ENCODE measurements around the gene POLR2L. TPM values are rescaled to one million over a fixed set of nuclear protein-coding genes. Genes with fewer than 3 reads are reported as not detected.

Gene POLR2L
- total RNA-seq, 1 experiment from 2014 or later, result 139 TPM

GRCh38 chr11:858053-858761 is 15.9 kb upstream of the POLR2L start:
- in situ Hi-C loops (cut with HindIII; ENCODE audit: low sequenced_read_pairs), result no loop called here
- DNase-seq (ENCODE audit: low spot score), result no peak

DNA sequence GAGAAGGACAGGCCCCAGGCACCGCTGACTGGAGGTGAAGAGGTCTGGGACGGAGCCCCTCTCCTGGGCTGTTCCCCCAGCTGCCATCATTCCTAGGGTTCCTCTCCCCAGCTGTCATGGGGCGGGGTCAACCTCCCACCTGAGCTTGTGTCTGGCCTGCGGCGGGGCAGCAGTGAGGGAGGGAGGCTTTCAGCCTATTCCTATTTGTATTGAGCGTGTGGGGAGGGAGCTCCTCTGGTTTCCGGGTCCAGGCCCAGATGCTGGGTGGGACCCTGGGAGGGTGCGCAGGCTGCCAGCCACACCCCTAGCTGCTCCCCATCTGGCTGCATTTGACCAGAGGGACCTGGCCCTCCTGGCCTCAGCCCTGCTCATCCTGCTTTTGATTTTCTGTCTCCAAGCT is 14.1 kb upstream of the POLR2L start:
- in situ Hi-C loops (cut with HindIII; ENCODE audit: low sequenced_read_pairs), result no loop called here
- DNase-seq (ENCODE audit: low spot score), result no peak

GRCh38 chr11:855796-856195 is 13.5 kb upstream of the POLR2L start:
- no peak for DNase-seq (ENCODE audit: low spot score)

GRCh38 chr11:855330-855674 is 13.0 kb upstream of the POLR2L start:
- DNase-seq (ENCODE audit: low spot score), result no peak
- in situ Hi-C loops (cut with HindIII; ENCODE audit: low sequenced_read_pairs), result no loop called here

More at GRCh38 chr11:855796-856195, 13.5 kb upstream of the POLR2L start:
- in situ Hi-C loops (cut with HindIII; ENCODE audit: low sequenced_read_pairs), result no loop called here

DNA sequence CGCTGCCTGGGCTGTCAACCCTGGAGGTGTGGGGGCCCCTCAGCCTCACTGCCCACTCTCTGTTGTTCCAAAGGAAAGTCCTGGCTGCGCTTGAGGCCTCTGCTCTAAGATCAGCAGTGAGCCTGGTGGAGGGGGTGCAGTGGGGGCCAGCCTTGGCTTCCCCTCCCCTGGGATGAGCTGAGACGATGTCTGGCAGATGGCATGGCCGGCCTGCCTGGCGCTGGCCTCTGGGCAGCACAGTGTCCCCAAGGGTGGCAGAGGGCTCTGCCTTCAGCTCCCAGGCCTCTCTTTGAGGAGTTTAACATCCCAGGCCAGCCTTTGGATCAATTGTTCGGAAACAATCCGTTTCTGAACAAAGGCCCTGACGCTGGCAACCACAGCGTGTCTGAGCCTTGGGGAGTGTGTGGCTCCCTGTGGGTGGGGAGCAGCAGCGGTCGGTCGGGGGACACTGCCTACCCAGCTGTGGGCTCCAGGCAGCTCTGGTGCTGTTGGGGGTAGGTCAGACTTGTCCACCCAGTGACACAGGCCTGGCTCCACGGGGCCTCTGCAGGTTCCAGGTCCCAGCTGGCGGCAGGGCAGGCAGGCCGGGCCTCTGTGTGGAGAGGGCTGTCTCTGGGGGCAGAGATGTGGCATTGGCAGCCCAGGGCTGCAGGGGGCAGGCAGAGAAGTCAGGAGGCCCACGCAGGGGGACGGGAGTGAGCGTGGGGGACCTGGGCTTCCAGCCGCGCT is 12.4 kb upstream of the POLR2L start:
- in situ Hi-C loops (cut with HindIII; ENCODE audit: low sequenced_read_pairs), result no loop called here
- no peak for DNase-seq (ENCODE audit: low spot score)

- DNase-seq (ENCODE audit: low spot score), result no peak
- in situ Hi-C loops (cut with HindIII; ENCODE audit: low sequenced_read_pairs), result no loop called here
These were observed 11.5 kb upstream of the POLR2L start for GRCh38 chr11:853682-854448.

DNA sequence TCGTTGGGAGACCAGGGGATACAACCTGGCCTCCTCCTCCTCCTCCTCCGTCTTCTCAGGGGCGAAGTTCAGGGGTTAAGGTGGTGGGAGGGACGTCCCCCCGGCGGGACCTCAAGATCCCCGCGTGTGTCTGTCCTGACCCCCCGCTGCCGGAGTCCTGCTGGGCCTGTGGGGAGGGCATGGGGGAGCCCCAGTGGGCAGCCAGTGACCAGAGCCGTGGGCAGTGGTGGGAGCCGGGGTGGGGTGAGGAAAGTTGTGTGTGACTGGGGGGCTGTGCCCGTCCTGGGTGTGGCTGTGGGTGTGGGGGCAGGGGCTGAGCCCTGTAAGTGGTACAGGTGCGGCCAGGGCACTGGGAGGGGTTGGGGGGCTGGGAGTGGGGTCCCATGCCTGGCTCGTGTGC is 10.4 kb upstream of the POLR2L start:
- in situ Hi-C loops (cut with HindIII; ENCODE audit: low sequenced_read_pairs), result no loop called here
- no peak for DNase-seq (ENCODE audit: low spot score)

GRCh38 chr11:850775-851763 is 8.7 kb upstream of the POLR2L start:
- DNase-seq (ENCODE audit: low spot score), result peak; percentile 44
- in situ Hi-C loops (cut with HindIII; ENCODE audit: low sequenced_read_pairs), result no loop called here

- DNase-seq (ENCODE audit: low spot score), result no peak
- in situ Hi-C loops (cut with HindIII; ENCODE audit: low sequenced_read_pairs), result no loop called here
These were observed 7.8 kb upstream of the POLR2L start for GRCh38 chr11:849951-850774.

- in situ Hi-C loops (cut with HindIII; ENCODE audit: low sequenced_read_pairs), result no loop called here
- DNase-seq (ENCODE audit: low spot score), result no peak
These were observed 6.9 kb upstream of the POLR2L start for GRCh38 chr11:849104-849824.

- in situ Hi-C loops (cut with HindIII; ENCODE audit: low sequenced_read_pairs), result no loop called here
- DNase-seq (ENCODE audit: low spot score), result peak; percentile 64
These were observed 6.1 kb upstream of the POLR2L start for GRCh38 chr11:848380-848931.

DNA sequence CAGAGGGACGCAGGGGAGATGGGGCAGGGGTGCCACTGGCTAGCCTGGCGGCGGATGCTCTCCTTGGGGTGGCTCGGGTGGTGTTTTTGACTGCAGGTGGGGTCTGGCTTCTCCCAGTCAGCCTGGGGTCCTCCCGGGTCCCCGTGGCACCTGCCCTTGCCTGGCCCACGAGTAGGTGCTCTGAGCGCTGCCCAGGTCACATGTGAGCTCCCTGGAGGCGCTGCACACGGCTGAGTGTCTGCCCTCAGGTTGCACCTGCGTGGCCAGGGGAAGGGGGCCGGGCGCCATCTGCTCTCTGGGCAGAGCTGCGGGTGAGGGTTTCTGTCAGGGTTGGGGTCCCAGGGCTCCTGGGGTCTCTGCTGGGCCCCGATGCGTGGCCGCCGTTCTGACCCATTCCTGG is 5.5 kb upstream of the POLR2L start:
- in situ Hi-C loops (cut with HindIII; ENCODE audit: low sequenced_read_pairs), result no loop called here
- no peak for DNase-seq (ENCODE audit: low spot score)

DNA sequence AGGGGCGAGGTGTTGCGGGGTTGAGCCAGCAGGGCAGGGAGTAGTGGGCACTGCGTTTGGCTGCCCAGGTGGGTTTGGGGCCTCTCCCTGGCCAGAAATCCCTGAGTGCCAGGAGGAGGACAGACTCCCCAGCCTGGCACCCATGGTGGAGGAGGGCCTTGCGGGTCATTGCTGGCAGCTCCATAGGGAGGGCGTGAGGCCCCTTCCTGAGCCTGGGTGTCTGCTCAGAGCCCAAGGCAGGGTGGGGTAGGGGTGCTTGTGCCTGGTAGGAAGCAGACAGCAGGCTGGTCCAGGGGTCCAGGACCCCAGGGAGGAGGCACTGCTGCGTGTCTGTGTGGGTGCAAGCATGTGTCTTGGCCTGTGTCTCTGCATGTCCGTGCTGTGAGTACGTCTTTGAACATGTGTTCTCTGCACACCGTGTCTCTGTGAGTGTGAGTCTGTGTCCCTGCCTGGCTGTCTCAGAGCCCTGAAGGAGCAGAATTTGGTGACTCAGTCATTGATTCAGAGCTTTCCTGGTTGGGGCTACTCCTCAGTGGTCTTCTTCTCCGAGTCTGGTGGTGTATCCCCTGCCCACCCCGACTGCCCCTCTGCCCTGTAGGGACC is 4.3 kb upstream of the POLR2L start:
- no peak for DNase-seq (ENCODE audit: low spot score)
- in situ Hi-C loops (cut with HindIII; ENCODE audit: low sequenced_read_pairs), result no loop called here

- in situ Hi-C loops (cut with HindIII; ENCODE audit: low sequenced_read_pairs), result no loop called here
- no peak for DNase-seq (ENCODE audit: low spot score)
These were observed 3.7 kb upstream of the POLR2L start for GRCh38 chr11:845872-846495.

GRCh38 chr11:844693-845644 is 2.6 kb upstream of the POLR2L start:
- in situ Hi-C loops (cut with HindIII; ENCODE audit: low sequenced_read_pairs), result no loop called here
- peak; percentile 67 for DNase-seq (ENCODE audit: low spot score)
